ENCODE data around the gene ZNF784.

ZNF784 gene

DNA sequence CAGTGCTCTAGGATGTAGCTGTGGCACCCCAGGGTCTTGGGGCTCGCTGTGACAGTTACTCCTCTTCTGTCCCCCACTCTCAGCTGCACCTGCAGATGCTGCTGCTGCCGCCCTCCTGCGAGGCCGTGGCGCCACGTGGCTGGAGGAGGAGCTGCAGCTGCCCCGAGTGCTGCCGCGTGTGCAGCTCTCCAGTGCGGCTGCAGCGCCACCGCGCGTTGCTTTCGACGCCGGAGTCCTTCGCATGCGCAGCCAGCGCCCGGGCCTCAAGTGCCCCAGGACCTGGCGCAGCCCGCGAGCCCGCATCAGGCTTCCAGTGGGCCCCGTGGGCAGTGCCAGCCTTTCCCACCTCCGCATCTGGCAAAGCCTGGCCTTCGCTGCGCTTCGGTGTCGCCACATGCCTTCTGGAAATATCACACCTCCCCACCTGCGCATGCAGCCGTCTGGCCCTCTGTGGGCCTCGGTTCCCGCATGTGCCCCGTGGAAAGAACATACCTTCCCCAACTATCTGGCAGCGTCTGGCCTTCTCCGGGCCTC is 15.7 kb upstream of the ZNF784 start:
- CTCF ChIA-PET, result interaction anchor here (1.2 to 2.1 kb wide), 3 partner anchors 9 to 130 kb away, joined by 3 to 7 read pairs (median 3); partner anchors contain the start of gene U2AF2
- POLR2A ChIA-PET, result interaction anchor here (0.6 kb wide), 1 partner anchor 152 kb away, joined by 3 read pairs; no protein-coding TSS in a partner anchor
- TF ChIP-seq, protein P1, sequence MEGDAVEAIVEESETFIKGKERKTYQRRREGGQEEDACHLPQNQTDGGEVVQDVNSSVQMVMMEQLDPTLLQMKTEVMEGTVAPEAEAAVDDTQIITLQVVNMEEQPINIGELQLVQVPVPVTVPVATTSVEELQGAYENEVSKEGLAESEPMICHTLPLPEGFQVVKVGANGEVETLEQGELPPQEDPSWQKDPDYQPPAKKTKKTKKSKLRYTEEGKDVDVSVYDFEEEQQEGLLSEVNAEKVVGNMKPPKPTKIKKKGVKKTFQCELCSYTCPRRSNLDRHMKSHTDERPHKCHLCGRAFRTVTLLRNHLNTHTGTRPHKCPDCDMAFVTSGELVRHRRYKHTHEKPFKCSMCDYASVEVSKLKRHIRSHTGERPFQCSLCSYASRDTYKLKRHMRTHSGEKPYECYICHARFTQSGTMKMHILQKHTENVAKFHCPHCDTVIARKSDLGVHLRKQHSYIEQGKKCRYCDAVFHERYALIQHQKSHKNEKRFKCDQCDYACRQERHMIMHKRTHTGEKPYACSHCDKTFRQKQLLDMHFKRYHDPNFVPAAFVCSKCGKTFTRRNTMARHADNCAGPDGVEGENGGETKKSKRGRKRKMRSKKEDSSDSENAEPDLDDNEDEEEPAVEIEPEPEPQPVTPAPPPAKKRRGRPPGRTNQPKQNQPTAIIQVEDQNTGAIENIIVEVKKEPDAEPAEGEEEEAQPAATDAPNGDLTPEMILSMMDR (IDR thresholded peaks at IDR 0.05; ENCODE audit: insufficient read depth, low read length, missing control alignments), result peak; percentile 71
- H3K4me3 ChIP-seq (ENCODE audit: low read depth, low read length), result peak overlapping the region; percentile 74
- DNase-seq (ENCODE audit: low read depth, low spot score), result no peak

GRCh38 chr19:55638864-55639359 is 14.5 kb upstream of the ZNF784 start:
- no peak overlapping the region for H3K4me3 ChIP-seq (ENCODE audit: low read depth, low read length)
- CTCF ChIA-PET, result interaction anchor here (1.2 to 9.1 kb wide), 8 partner anchors 7 to 498 kb away, joined by 3 to 74 read pairs (median 5); partner anchors contain the start of genes U2AF2 and ZNF784
- no peak for DNase-seq (ENCODE audit: low read depth, low spot score)
- TF ChIP-seq, protein P1 (IDR thresholded peaks at IDR 0.05; ENCODE audit: insufficient read depth, low read length, missing control alignments), result peak; percentile 30
- POLR2A ChIA-PET, result no interaction called here

GRCh38 chr19:55637534-55637933 is 13.2 kb upstream of the ZNF784 start:
- POLR2A ChIA-PET, result interaction anchor here (0.7 to 1.6 kb wide), 3 partner anchors 9 to 507 kb away, joined by 3 to 5 read pairs (median 3); partner anchors contain the start of gene ZNF784
- TF ChIP-seq, protein P1 (IDR thresholded peaks at IDR 0.05; ENCODE audit: insufficient read depth, low read length, missing control alignments), result no peak
- DNase-seq (ENCODE audit: low read depth, low spot score), result no peak
- H3K4me3 ChIP-seq (ENCODE audit: low read depth, low read length), result no peak overlapping the region
- CTCF ChIA-PET, result interaction anchor here (0.6 to 9.1 kb wide), 7 partner anchors 12 to 496 kb away, joined by 3 to 74 read pairs (median 6); partner anchors contain the start of genes ZNF784 and ZNF865

- POLR2A ChIA-PET, result interaction anchor here (0.8 to 1.6 kb wide), 2 partner anchors 12 to 506 kb away, joined by 3 to 5 read pairs; partner anchors contain the start of gene ZNF784
- DNase-seq (ENCODE audit: low read depth, low spot score), result no peak
- TF ChIP-seq, protein P1 (IDR thresholded peaks at IDR 0.05; ENCODE audit: insufficient read depth, low read length, missing control alignments), result no peak
- H3K4me3 ChIP-seq (ENCODE audit: low read depth, low read length), result 0 out of 2 replicates have a peak overlapping the region, but pooled peaks have one; percentile 10
- CTCF ChIA-PET, result interaction anchor here (1.1 to 9.1 kb wide), 6 partner anchors 10 to 122 kb away, joined by 4 to 74 read pairs (median 10); partner anchors contain the start of genes CCDC106, ZNF784 and ZNF865
These were observed 12.4 kb upstream of the ZNF784 start for GRCh38 chr19:55636723-55637122.

DNA sequence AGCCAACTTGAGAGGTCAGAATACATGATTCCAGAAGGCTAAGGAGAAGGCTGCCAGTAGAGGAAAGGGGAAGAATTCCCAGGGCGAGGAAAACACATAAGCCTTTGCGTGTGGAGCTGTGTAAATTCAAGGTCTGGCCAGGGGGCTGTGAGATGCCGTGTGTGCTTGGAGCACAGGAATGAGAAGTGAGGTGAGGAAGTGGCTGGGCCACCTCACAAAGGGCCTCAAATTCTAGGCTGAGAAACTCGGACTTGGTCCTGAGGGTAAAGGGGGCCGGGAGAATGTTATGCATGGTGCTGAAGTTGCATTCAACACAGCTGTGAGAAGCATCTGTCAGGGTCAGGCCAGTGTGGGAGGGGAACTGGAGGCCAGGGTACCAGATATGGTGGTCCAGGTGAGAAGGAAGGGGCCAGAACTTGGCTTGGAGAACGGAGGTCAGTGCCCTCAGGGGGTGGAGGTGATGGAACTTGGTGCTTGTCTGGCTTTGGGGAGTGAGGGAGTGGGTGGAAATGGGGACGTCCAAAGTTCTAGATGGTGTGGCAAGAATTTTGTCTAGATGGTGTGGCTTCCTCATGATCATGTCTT is 11.6 kb upstream of the ZNF784 start:
- peak overlapping the region; percentile 100 for H3K4me3 ChIP-seq (ENCODE audit: low read depth, low read length)
- TF ChIP-seq, protein P1 (IDR thresholded peaks at IDR 0.05; ENCODE audit: insufficient read depth, low read length, missing control alignments), result no peak
- POLR2A ChIA-PET, result no interaction called here
- CTCF ChIA-PET, result interaction anchor here (1.3 to 9.1 kb wide), 6 partner anchors 10 to 32 kb away, joined by 3 to 74 read pairs (median 10); partner anchors contain the start of genes CCDC106, ZNF784 and ZNF865
- DNase-seq (ENCODE audit: low read depth, low spot score), result no peak

DNA sequence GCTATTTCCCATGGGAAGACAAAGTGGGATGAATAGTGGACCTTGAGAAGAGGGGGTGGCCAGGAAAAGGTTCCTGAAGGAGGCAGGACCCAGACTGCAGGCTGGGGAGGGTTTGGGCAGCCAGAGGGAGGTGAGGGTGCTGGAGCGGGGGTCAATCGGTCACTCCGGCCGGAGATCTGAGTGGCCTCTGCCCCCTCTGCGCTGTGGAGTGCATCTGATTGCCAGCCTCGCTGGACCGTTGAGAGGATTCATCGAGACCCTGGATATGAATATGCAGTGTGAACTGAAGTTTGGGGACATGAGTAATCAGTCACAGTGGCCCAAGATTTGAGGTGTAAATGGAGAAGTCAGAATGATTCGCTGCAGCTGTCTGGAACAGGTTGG is 11.0 kb upstream of the ZNF784 start:
- POLR2A ChIA-PET, result interaction anchor here (1.0 kb wide), 1 partner anchor 11 kb away, joined by 4 read pairs; the partner anchor contains the start of gene ZNF784
- no peak for DNase-seq (ENCODE audit: low read depth, low spot score)
- TF ChIP-seq, protein P1 (IDR thresholded peaks at IDR 0.05; ENCODE audit: insufficient read depth, low read length, missing control alignments), result no peak
- H3K4me3 ChIP-seq (ENCODE audit: low read depth, low read length), result peak overlapping the region; percentile 100
- CTCF ChIA-PET, result interaction anchor here (1.3 to 9.1 kb wide), 5 partner anchors 11 to 31 kb away, joined by 3 to 74 read pairs (median 29); partner anchors contain the start of genes CCDC106 and ZNF784
